GM21717 (cell line): ENCODE data around the gene DPH2.

Experiments
- ATAC-seq: cut with Tn5 transposase; IDR thresholded peaks from one replicate; pipeline ENCODE4 v1.9.1; 2021; ENCODE audit warnings: mild to moderate bottlenecking, moderate library complexity; ENCODE audit not compliant: unreplicated experiment

The DPH2 gene

GRCh38 chr1:43997295-43997999 lies 27.6 kb downstream of the DPH2 start:
- no peak for ATAC-seq

- ATAC-seq: no peak
Measured at GRCh38 chr1:43998000-43998378, 28.2 kb downstream of the DPH2 start.

GRCh38 chr1:43999455-43999854 lies 29.6 kb downstream of the DPH2 start:
- ATAC-seq: no peak

- ATAC-seq: no peak
Measured at GRCh38 chr1:44000122-44000665, 30.4 kb downstream of the DPH2 start.

- ATAC-seq: no peak
Measured at GRCh38 chr1:44002165-44002564, 32.4 kb downstream of the DPH2 start.

GRCh38 chr1:44002606-44003157 lies 32.9 kb downstream of the DPH2 start:
- ATAC-seq: no peak

- ATAC-seq: no peak
Measured at GRCh38 chr1:44008259-44008658, 38.4 kb downstream of the DPH2 start.

- ATAC-seq: no peak
Measured at GRCh38 chr1:44010935-44011471, 41.2 kb downstream of the DPH2 start.

- no peak for ATAC-seq
Measured at GRCh38 chr1:44012404-44012803, 42.6 kb downstream of the DPH2 start.

GRCh38 chr1:44012941-44013609 lies 43.3 kb downstream of the DPH2 start:
- no peak for ATAC-seq

- no peak for ATAC-seq
Measured at GRCh38 chr1:44013949-44014348, 44.1 kb downstream of the DPH2 start.

- no peak for ATAC-seq
Measured at GRCh38 chr1:44014365-44015104, 44.7 kb downstream of the DPH2 start.

- no peak for ATAC-seq
Measured at GRCh38 chr1:44015206-44015605, 45.4 kb downstream of the DPH2 start.

GRCh38 chr1:44016041-44016889 lies 46.5 kb downstream of the DPH2 start:
- ATAC-seq: no peak

- no peak for ATAC-seq
Measured at GRCh38 chr1:44016890-44017400, 47.1 kb downstream of the DPH2 start.

GRCh38 chr1:44019466-44019948 lies 49.7 kb downstream of the DPH2 start:
- no peak for ATAC-seq

- no peak for ATAC-seq
Measured at GRCh38 chr1:44020464-44020863, 50.7 kb downstream of the DPH2 start.

- no peak for ATAC-seq
Measured at GRCh38 chr1:44021156-44021555, 51.3 kb downstream of the DPH2 start.

GRCh38 chr1:44021581-44022321 lies 51.9 kb downstream of the DPH2 start:
- no peak for ATAC-seq
